Gastroesophageal sphincter (tissue), 3 donors: ENCODE results near the gene PTGES2.

Source experiments
- POLR2A ChIP-seq, 2 donors: fragments of 450-650 bp; IDR thresholded peaks; one replicate each; pipeline ENCODE4 v1.6.1; 2017; ENCODE audit warnings: antibody characterized with exemption in 2 of 2, mild to moderate bottlenecking in 2 of 2, moderate library complexity in 1 of 2
- POLR2AphosphoS5 ChIP-seq: sonication (generic); formaldehyde crosslinking; IDR thresholded peaks from one replicate; pipeline ENCODE4 v1.6.1; 2017; ENCODE audit warnings: antibody characterized with exemption
- TF ChIP-seq, protein P1 (sequence below), 4 experiments: fragments of 200-600 bp in 2 of 4; fragments of 450-650 bp in 2 of 4; sonication (generic) in 1 of 4; IDR thresholded peaks; one replicate each; pipeline ENCODE4 v1.5.1; 2017 to 2019; ENCODE audit warnings: antibody characterized with exemption in 4 of 4, mild to moderate bottlenecking in 2 of 4, moderate library complexity in 2 of 4

DNA sequence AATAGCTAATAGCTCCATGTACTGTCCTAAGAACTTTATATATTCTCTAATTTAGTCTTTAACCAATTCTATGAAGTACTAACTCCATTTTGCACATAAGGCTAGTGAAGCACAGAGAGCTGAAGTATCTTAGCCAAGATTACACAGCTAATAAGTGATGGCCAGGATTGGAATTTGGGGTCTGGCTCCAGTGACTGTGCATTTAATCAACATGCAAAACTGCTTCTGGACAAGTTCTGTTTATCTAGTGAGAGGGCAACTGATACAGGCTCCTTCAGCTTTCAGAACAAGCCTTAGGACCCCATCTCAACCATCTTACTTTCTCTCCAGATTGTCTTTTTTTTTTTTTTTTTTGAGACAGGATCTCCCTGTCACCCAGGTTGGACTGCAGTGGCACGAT lies 38.2 kb downstream of the PTGES2 start:
- TF ChIP-seq, protein P1, sequence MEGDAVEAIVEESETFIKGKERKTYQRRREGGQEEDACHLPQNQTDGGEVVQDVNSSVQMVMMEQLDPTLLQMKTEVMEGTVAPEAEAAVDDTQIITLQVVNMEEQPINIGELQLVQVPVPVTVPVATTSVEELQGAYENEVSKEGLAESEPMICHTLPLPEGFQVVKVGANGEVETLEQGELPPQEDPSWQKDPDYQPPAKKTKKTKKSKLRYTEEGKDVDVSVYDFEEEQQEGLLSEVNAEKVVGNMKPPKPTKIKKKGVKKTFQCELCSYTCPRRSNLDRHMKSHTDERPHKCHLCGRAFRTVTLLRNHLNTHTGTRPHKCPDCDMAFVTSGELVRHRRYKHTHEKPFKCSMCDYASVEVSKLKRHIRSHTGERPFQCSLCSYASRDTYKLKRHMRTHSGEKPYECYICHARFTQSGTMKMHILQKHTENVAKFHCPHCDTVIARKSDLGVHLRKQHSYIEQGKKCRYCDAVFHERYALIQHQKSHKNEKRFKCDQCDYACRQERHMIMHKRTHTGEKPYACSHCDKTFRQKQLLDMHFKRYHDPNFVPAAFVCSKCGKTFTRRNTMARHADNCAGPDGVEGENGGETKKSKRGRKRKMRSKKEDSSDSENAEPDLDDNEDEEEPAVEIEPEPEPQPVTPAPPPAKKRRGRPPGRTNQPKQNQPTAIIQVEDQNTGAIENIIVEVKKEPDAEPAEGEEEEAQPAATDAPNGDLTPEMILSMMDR (IDR thresholded peaks at IDR 0.05), result no peak
- TF ChIP-seq POLR2A (IDR thresholded peaks at IDR 0.05), result no peak
- TF ChIP-seq POLR2AphosphoS5, result no peak
